OCI-LY1 (cell line): ENCODE measurements around the gene XYLT1.
"Not testable (repeated sequence)": the region's sequence is repeated elsewhere in the genome, so short reads cannot be mapped to it uniquely, and the experiment has no call there.

Experiments
- H2AFZ ChIP-seq: fragments of 200-600 bp; sonication (generic), shearing (Covaris generic); 2 replicates; pipeline ENCODE4 v1.6.0; 2014; ENCODE audit warnings: antibody characterized with exemption, mild to moderate bottlenecking, low read length
- H3F3A ChIP-seq: fragments of 200-600 bp; sonication (generic), shearing (Covaris generic); 2 replicates; pipeline ENCODE4 v1.6.0; 2014; ENCODE audit warnings: mild to moderate bottlenecking, antibody characterized with exemption, low read length, moderate library complexity; ENCODE audit not compliant: insufficient read depth
- H3K27ac ChIP-seq: fragments of 200-600 bp; sonication (generic); 2 replicates; pipeline ENCODE4 v1.5.1; 2014; ENCODE audit warnings: low read length, mixed run types, mild to moderate bottlenecking, low read depth; ENCODE audit not compliant: poor library complexity, severe bottlenecking
- H3K27me3 ChIP-seq: fragments of 200-600 bp; sonication (generic); 2 replicates; pipeline ENCODE4 v1.6.0; 2014; ENCODE audit warnings: antibody characterized with exemption, mild to moderate bottlenecking, low read length, moderate library complexity; ENCODE audit not compliant: insufficient read depth
- H3K36me3 ChIP-seq: fragments of 200-600 bp; sonication (generic); 2 replicates; pipeline ENCODE4 v1.6.1; 2014; ENCODE audit warnings: mild to moderate bottlenecking, antibody characterized with exemption, low read length, moderate library complexity, mixed read lengths; ENCODE audit not compliant: insufficient read depth
- H3K4me1 ChIP-seq: fragments of 200-600 bp; sonication (generic); 2 replicates; pipeline ENCODE4 v1.5.1; 2014; ENCODE audit warnings: mild to moderate bottlenecking, low read length, moderate library complexity; ENCODE audit not compliant: insufficient read depth, severe bottlenecking
- H3K4me2 ChIP-seq: fragments of 200-600 bp; sonication (generic), shearing (Covaris generic); 2 replicates; pipeline ENCODE4 v1.6.1; 2014; ENCODE audit warnings: low read length
- H3K4me3 ChIP-seq: fragments of 200-600 bp; sonication (generic); 2 replicates; pipeline ENCODE4 v1.5.1; 2014; ENCODE audit warnings: low read length, low read depth, mild to moderate bottlenecking, mixed read lengths; ENCODE audit not compliant: poor library complexity, severe bottlenecking
- H3K79me2 ChIP-seq: fragments of 200-600 bp; shearing (Covaris generic); 2 replicates; pipeline ENCODE4 v1.6.1; 2016; ENCODE audit warnings: mixed run types, low read length, mixed read lengths; ENCODE audit not compliant: insufficient read depth
- H3K9ac ChIP-seq: fragments of 200-600 bp; sonication (generic), shearing (Covaris generic); 2 replicates; pipeline ENCODE4 v1.6.1; 2014; ENCODE audit warnings: mild to moderate bottlenecking, low read length, mixed read lengths
- H3K9me2 ChIP-seq: fragments of 200-600 bp; sonication (generic), shearing (Covaris generic); 2 replicates; pipeline ENCODE4 v1.6.1; 2014; ENCODE audit warnings: low read depth, mild to moderate bottlenecking, low read length, mixed read lengths
- H3K9me3 ChIP-seq: fragments of 200-600 bp; shearing (Covaris generic); 2 replicates; pipeline ENCODE4 v1.6.1; 2014; ENCODE audit warnings: low read length, mixed read lengths
- H4K20me1 ChIP-seq: fragments of 200-600 bp; sonication (generic), shearing (Covaris generic); 2 replicates; pipeline ENCODE4 v1.6.0; 2016; ENCODE audit warnings: mild to moderate bottlenecking, low read length; ENCODE audit not compliant: insufficient read depth
- CTCF ChIP-seq: fragments of 200-600 bp; sonication (generic), shearing (Covaris generic); IDR thresholded peaks from 2 replicates; pipeline ENCODE4 v1.5.1; 2017; ENCODE audit warnings: mild to moderate bottlenecking, antibody characterized with exemption, low read length, moderate library complexity, mixed read lengths
- EZH2 ChIP-seq: fragments of 200-600 bp; sonication (generic), shearing (Covaris generic); IDR thresholded peaks from 2 replicates; pipeline ENCODE4 v1.8.0; 2017; ENCODE audit warnings: borderline replicate concordance, mixed run types, mild to moderate bottlenecking, antibody characterized with exemption, low read length, moderate library complexity, mixed read lengths

The XYLT1 gene

GRCh38 chr16:17491140-17491662 is 20.4 kb upstream of the XYLT1 start:
- Histone ChIP-seq H3K9ac (no peak overlapping the region), H3K36me3 (no peaks in the 10 kb centered on the region), H3K9me3 (no peaks in the 10 kb centered on the region), H3K27me3 (0 out of 2 replicates have a peak, but pooled peaks cover 4% of the 10 kb centered on the region), H3K9me2 (no peaks in the 10 kb centered on the region), H3K79me2 (no peaks in the 10 kb centered on the region), H3K4me1 (no peaks in the 10 kb centered on the region), H3K4me3 (no peak overlapping the region), H2AFZ (no peak overlapping the region), H3K27ac (no peak overlapping the region), H3F3A (no peaks in the 10 kb centered on the region), H4K20me1 (no peaks in the 10 kb centered on the region), H3K4me2 (no peak overlapping the region)
- TF ChIP-seq EZH2 (no peak), CTCF (no peak)

- H2AFZ ChIP-seq = no peak overlapping the region
- H3F3A ChIP-seq = no peaks in the 10 kb centered on the region
- no peaks in the 10 kb centered on the region for H3K36me3 ChIP-seq
- H3K27ac ChIP-seq = no peak overlapping the region
- no peaks in the 10 kb centered on the region for H3K9me3 ChIP-seq
- no peak overlapping the region for H3K4me3 ChIP-seq
- TF ChIP-seq CTCF = no peak
- TF ChIP-seq EZH2 = no peak
- H3K9ac ChIP-seq = no peak overlapping the region
- no peaks in the 10 kb centered on the region for H4K20me1 ChIP-seq
- H3K79me2 ChIP-seq = no peaks in the 10 kb centered on the region
- no peaks in the 10 kb centered on the region for H3K9me2 ChIP-seq
- H3K4me2 ChIP-seq = no peak overlapping the region
- no peaks in the 10 kb centered on the region for H3K27me3 ChIP-seq
- no peaks in the 10 kb centered on the region for H3K4me1 ChIP-seq
Observed at GRCh38 chr16:17488506-17488905, 17.7 kb upstream of the XYLT1 start.

GRCh38 chr16:17483351-17483750 is 12.6 kb upstream of the XYLT1 start:
- Histone ChIP-seq H3K4me2 (no peak overlapping the region), H3K36me3 (no peaks in the 10 kb centered on the region), H4K20me1 (no peaks in the 10 kb centered on the region), H3K9ac (no peak overlapping the region), H3K4me1 (no peaks in the 10 kb centered on the region), H3K9me3 (no peaks in the 10 kb centered on the region), H3F3A (no peaks in the 10 kb centered on the region), H3K9me2 (no peaks in the 10 kb centered on the region), H2AFZ (no peak overlapping the region), H3K4me3 (no peak overlapping the region), H3K27me3 (no peaks in the 10 kb centered on the region; the same call in 1 of the 2 replicates), H3K79me2 (no peaks in the 10 kb centered on the region), H3K27ac (no peak overlapping the region)
- TF ChIP-seq CTCF (no peak), EZH2 (no peak)

GRCh38 chr16:17482341-17482740 is 11.6 kb upstream of the XYLT1 start:
- H3K4me1 ChIP-seq, H4K20me1 ChIP-seq, H3K79me2 ChIP-seq, H3K27me3 ChIP-seq, H3K4me3 ChIP-seq, H3K9ac ChIP-seq, H3K36me3 ChIP-seq, H3K9me2 ChIP-seq, H3F3A ChIP-seq, H3K4me2 ChIP-seq, H2AFZ ChIP-seq, H3K9me3 ChIP-seq, H3K27ac ChIP-seq: not testable (repeated sequence)
